Stromal cell of bone marrow (primary cell): Measurements from ENCODE around the gene HOXA7.
A peak's percentile ranks its signal among the peaks of the same experiment; 100 is the strongest.

ENCODE experiments used
- DNase-seq: peaks from one replicate; pipeline ENCODE4 v3.0.0-alpha.2; 2012; ENCODE audit warnings: low read depth

The HOXA7 gene

DNA sequence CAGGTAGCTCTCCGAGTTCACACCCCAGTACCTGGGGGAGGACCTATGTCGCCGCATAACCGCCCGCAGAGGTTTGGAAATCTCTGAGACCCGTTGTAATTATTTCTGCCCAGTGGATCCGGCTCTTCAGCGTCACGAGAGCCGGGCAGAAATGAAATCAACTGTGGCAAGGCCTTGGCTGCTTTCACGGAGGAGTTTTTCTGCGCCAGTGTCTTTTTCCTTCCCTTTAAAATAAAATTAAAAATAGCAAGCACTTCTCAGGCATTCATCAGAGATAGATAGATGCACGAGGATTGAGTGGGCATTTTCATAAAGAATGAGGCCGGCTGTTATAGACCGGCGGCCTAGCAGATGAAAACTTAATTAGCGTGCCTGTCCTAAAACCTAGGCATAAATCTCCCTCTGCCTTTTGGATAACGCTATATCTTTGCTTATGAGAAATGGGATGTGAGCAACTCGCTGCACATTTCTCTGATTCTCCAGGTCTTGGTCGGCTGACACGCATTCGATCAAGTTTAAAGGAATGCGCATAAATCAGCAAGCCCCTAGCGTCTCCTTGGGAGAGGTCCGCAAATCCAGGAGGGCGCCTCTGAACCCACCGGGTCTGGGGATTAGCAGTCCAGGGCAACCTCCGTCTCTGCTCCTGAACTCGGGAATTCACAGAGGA is 37.0 kb upstream of the HOXA7 start:
- DNase-seq: no peak

DNA sequence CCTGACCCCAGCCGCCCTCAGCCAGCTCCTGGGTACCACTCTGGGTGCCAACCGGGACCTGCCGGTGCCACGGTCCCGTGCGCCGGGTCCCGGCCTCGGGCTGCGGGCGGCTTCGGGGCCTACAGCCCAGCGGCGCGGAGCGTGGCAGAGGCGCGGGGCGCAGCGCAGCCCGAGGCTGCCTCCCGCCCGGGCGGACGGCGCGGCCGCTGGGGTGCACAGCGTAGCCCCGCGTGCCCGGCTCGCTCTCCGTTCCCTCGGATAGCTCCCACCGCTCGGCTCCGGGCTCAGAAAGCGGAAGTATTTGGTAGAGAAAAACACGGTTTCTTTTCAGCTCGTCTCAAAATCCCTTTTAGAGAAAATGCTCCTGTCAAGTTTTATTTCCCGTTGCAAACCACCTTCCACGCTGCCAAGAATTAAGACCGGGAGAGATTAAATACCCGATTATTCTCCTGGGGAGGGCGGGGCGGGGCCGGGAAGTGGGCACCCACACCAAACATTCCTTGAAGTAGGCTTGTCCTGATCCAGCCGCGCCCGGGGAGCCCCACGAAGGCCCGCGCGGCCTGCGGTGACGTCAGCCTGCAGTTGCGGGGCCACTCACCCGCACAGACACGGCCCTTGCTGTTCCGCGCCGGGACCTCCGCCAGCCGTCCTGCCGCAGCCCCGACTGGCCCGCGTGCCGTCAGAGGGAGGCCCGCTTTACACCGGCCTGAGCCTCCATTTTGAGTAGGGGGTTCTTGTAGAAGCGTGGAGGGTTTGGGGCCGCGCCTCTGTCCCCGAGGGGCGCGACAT is 36.3 kb upstream of the HOXA7 start:
- DNase-seq: no peak

DNA sequence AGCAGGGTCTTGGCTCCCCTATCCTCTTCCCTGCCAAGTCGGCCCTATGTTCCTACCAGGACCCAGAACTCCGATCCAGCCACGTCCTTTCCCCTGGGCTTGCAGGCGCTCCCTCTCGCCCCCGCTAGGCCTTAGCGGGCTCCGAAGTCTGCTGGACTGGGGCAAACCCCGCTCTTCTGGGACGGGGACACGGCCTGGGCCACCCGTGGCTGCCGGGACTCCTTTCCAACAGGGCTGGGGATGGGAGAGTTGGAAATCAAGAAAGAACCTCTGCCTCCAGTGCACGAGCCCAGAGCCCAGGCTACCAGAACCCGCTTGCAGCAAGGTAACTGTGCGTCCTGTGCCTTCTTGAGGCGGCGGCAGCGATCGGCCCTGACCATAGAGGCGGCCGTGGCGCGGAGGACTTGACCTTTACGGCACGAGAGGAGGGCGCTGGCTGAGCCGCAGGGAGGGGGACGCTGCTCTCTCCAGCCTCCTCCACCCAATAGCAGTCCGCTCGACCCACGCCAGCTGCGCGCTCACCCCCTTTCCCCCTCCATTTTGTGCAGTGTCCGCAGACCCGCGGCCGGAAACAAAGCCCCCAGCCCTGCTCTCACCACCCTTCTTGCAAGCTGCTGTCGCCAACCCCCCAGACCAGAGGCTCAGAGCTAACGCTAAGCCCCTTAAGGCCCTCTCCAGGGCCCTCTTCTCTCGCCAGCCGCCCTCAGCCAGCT is 35.5 kb upstream of the HOXA7 start:
- DNase-seq: no peak

DNA sequence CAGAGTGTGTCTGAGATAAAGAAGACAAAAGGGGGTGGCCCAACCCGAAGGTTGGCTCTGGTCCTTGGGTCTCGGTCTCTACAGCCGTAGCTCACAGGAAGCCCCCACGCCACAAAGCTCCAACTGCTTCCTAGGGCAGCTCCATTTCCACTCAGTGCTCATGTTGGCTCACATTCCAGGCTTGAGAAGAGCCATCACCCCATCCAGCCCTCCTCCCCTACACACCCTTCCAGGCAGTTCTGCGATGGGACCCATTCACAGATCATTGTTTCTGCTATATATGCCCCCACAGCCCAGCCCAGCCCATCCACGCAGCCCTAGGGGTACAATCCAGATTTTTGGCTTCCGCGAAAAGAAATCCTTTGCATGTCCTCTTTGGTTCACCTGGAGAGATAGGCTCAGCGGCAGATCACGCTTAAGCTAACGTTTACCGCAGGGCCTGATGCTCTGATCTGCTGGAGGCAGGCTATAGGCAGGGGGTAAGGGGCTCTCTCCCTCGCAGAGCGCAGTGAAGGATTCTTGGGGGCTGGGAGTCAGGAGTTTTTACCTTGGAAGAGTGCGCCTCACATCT is 34.8 kb upstream of the HOXA7 start:
- no peak for DNase-seq

DNA sequence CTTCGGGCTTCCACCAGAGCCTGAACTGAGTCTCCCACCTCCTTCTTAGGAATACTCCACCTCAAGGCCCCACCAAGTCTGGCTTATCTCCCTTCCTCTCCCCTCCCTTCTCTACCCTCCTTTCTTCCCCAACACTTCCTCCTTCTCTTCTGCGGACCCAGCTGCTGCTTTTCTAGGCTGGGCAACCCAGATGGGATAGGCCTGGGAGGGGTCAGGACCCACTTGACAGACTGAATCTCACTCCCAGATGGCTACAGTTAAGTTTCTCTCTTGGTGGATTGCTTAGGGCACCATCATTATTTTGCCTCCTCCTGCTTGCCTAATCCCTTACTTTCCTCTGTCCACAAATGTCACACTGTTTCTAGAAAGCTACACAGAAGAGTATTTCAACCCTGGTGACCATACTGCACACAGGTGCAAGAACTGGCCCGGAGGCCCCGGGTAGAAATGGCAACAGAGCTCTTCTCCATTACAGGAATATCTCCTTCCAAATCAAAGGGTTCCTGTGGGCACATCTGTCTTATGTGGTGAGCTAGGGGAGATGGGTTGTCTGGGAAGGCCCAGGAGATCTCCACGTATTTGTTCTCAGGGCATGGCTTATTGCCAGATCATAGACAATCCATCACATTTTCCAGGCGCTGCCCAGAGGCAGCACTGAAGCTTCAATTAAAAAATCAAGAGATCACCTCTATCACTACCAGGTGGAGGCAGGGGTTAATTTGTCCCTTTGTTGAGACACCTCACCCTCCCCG is 33.7 kb upstream of the HOXA7 start:
- DNase-seq: no peak

DNA sequence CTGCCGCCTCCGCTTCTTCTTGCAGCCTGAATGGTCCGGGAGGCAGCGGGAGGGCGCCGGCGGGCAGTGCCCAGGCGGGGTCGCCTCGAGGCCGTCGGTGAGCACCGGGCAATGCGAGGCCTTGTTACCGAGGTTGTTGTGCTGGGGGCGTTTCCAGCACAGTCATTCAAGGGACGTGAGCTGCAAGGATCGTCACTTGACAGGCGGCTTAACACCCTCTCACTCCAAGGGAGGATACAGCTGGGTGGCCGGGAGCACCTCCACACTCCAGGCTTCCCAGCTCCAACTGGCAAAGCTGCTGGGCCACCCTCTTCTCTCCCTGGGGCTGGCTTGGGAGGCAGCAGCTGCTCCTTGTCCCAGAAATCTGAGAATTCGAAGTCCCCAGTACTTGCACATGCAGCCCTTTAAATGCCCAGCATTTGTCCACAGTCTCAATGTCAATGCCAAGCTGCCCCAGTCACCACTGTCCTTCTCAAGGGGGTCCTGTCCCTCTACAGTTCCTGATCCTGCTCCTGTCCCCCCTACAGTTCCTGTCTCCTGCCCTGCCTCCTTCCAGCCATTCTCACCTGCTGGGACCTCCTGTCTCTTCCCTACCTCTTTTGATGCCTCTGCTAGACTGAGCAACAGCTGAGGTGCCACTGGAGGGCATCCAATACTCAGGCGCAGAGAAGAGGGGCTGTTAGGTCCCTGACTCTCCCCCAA is 33.0 kb upstream of the HOXA7 start:
- no peak for DNase-seq

DNA sequence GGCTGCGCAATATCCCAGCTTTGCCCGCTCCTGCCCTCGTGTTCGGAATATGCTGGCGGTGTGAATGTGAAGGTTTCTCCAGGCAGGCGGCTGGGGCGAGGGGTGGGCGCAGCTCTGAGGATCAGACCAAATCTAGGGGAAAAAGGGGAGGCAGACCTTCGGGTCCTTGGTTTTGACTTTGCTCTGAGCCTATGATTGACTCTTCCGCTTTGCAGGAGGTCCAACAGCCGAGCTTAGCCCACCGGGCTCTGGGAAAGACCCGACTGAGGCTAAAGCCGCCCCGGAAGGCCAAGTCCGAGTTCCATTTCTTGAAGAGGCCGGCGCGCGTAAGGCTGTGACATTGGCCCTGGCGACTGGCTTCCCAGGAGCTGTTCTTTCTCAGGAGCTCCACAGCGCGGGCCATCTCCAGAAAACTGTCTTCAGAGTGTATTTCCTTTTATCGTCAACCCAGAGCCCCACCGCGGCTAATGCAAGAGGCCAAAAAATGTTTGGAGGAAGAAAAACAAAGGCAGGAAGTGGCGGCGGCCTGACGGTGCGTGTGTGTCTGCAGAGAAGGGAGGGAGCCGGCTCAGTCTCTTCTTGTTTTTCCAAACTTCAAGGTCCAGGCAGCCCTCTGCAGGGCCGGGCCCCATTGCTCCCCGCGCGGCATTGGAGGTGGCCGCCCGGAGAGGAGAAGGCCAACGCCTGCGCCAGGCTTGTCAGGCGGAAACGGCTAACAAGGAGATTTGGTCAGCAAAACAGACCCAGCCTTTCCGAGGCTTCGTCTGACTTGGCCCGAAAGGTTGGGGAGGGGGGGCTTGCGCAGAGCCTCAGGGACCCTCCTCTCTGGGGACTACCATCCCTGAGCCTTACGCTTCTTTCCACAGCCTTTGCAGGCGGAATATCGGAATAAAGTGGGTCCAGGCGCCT is 32.2 kb upstream of the HOXA7 start:
- no peak for DNase-seq

DNA sequence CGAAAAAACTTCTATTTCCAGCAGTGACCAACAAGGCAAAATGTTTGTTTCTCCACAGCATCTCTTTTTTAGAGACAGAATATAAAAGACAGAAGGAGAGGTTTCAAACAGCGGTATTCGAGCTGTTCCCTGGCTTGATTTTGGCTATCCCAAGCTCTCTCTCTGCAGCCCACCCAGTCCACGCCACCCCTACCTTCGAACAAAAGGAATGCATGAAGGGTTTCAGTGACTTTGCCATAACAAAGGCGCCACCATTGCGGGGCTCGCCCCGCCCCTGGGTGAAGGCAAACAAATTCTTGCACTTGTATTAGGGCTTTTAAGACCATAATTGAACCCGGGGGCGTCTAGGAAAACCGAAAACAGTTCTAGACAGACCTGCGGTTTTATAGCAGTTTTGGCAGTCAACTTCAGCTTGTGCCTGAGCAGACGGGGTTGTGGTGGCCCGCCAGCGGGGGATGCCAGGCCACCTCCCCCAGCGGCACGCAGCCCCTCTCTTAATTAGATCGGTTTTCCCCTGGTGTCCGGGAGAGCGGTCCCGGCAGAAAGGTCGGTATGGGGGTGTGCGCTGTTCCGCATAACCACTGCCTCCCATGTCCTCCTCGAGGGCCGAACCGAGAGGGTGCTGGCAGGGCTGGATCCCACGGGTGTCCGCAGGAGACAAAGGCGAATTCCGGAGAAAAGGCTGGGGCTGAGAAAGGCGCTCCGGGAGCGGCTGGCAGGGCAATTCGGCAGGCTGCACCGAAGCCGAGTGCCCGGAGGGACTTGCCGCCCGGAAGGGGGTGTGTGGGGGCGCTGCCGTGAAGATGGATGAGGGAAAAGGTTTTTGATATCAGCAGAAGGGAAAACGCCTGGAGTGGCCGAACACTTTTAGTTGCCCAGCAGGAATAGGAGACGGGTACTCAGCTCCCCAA is 31.3 kb upstream of the HOXA7 start:
- DNase-seq: no peak

DNA sequence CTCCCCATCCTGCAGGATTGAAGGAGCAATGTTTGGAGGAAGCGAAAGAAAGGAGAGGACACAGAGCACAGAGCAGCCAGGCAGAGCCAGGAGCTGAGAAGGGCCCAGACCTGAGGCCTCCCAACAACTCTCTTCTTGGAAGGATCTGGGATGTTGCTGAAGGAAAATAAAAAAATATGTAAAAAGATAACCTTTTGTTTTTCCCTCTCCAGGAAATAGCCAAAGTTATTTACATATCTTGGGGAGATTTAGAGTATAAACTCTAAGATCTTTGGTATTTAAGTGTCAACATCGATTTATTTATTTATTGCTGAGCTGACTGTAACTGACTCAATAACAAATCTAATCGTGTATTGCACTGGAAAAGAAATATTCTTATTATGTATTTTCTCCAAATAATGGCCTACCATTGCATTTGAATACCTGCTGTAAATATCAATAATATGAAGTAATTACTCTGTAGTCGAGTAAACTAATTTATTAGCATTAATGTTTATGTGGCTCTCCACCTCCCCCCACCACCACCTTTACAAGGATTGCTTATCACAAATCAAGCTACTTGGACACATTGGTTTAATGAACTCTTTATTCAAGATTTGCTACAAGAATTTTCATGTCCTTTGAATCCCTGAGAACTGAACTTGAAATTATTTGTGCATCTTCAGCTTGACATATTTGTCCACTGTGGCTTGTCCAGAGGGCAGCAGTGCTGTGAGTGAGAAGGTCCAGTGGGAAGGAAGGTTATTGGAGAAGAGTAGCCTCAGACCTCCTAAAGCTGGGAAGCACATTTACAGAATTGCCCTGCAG is 30.4 kb upstream of the HOXA7 start:
- no peak for DNase-seq

DNA sequence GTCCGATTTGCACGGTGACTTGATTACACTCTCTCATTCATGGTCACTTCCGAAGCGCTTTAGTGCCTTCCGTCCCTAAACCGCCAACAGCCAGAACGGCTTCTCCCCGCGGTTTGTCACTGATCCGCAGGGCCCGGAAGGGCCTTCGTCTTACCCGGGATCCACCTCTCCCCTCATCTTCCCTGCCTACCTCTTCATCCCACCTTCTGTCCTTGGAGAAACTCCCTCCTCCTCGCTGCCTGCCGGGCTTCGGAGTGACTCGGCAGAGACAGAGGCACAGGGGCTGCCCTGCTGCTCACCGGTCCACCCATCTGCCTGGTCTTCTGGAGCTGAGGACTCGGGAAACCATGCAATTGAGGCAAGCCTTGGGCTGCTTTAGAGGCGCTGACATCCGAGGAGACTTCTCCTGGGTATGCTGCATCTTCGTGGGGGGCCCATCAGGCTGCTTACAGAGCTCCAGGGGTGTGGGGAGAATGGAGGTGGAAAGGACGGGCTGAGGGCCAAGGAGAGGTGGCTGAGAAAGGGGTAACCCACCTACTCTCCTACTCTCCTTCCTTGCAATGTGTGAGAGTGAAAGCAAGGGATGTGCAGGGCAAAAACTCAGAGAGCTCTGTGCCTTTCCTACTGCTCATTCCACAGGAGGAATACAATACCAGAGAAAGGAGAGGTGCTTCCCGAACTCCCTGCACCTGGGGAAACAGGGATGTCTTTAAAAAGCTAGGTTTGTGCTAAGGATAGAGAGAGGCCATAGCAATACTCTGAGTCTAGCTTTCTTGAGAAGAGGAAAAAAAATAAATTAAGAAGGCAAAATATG is 29.6 kb upstream of the HOXA7 start:
- DNase-seq: no peak

DNA sequence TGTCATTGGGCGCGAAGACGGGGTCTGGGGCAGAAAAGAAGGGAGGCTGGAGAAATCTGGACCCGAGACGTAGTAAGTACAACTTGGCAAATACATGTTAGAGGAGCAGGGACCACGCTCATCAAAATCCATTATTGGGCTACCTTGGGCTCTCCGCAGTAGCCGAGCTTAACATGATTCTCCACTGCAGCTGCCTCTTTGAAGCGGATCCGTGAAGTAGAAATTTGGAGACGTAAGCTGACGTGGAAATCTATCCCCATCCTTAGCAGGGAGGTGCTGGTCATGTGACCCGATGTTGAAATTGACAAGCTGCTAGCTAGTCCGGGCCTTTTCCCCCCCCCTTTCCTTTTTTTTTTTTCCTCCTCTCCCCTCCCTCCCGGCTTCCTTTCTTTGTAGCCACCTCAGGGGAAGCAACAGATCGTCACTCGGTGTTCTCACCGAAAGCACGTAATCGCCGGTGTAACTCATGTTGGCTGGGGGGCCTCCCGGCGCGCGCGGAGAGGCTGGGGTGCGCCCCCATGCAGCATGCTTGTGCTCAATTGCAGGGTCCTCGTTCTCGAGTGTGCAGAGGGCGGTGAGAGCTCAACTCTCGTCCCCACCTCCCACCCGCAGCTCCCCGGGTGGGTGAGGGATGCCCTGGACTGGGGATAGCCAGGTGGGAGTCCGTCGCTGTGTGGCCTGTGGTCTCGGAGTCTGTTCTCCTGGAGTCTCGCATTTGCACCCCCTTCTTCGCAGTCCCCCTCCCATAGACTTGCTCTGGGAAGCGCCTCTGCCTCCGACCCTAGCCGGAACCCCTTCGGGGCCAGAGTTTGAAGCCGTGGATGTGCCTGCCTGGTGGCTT is 28.8 kb upstream of the HOXA7 start, which contains the start of gene HOXA11:
Gene HOXA11, minus strand, starts transcription at position 220 of the 841 bp plus-strand sequence. Its CDS starts 88 bp downstream, at position 132.
- DNase-seq: peak; percentile 84

DNA sequence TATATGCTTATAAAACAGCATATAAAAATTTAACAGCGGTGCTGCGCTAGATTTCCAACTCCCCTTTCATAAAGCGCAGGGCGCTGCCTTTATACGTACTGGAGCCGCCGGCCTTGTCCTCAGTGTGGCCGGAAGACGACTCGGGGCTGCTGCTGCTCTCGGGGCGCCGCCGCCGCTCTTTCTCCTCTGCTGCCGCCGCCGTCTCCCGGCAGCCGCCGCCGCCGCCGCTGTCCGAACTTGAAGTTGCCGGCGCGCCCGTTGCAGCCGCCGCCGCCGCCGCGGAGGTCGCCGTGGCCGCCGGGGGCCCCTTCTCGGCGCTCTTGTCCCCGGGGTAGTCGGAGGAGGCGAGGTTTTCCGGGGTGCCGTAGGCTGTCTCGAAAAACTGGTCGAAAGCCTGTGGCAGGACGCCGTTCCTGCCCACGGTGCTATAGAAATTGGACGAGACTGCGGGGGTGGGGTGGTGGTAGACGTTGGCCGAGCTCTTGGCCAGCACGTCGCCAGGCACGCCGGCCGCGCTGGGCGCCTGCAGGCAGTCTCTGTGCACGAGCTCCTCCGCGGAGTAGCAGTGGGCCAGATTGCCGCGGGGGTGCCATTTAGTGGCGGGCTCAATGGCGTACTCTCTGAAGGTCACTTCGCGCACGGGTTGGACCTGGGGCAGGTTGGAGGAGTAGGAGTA is 28.0 kb upstream of the HOXA7 start:
- no peak for DNase-seq

DNA sequence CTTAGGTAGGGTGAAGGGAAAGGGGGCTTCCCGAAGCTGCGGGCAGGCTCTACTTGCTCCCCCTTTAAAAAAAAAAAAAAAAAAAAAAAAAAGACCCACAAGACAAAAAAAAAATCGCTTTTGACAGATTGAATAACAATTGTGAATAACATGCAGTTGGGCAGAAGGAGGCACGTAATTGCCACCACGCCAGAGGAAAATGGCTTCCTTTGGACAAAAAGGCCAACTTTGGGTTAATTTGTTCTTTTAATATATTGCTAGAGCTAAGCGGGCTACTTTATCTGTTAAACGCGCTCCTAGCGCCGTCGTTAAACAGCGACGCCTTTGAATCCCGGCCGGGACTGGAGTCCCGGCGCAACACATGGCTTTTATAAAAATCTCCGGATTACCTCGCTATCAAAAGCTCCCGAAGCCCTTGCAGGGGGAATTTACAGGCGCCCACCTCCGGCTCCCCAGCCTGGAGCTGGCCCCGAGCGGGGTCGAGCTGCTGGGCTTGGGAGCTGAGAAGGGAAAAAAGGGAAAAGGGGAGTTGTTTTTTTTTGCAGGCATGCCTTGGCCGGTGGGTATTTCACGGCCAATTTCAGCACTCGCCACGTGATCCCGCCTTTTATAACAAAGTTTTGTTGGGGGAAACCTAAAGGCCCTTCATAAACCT is 27.3 kb upstream of the HOXA7 start:
- no peak for DNase-seq

DNA sequence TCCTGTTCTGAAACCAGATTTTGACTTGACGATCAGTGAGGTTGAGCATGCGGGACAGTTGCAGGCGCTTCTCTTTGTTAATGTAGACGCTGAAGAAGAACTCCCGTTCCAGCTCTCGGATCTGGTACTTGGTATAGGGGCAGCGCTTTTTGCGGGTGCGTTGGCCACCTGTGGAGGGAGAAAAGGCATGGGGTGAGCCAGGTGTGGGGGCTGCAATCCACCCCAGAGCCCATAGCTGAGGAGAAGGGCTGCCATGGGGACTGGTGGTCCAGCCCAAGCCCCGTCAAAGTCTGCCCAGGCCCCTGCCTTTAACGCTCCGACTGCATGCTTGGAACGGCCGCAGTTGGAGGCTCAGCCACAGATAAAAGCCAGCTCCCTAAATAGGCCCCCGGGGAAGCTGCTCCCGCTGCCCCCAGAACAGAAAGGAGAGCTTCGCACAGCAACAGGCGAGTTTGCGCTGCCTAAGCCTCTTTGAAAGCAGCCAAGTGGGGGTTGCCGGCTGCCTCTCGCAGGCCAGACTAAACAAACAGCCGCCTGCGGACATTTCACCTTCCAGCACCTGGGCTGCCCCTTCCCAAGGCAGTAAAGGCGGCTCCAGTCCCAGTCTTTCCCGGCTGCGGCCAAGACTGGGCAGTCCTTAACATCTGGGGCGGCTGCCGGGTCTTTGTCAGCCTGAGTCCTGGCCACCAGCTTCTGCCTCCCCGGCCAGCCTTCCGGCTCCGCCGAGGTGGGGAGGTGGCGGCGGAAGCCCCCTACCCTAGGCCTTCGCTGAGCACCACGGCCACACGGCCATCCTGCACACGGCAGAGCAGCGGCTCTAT is 26.6 kb upstream of the HOXA7 start:
- no peak for DNase-seq
